Measurements from ENCODE around the gene IL1RN.
A peak's percentile ranks its signal among the peaks of the same experiment; 100 is the strongest.

Gene IL1RN

DNA sequence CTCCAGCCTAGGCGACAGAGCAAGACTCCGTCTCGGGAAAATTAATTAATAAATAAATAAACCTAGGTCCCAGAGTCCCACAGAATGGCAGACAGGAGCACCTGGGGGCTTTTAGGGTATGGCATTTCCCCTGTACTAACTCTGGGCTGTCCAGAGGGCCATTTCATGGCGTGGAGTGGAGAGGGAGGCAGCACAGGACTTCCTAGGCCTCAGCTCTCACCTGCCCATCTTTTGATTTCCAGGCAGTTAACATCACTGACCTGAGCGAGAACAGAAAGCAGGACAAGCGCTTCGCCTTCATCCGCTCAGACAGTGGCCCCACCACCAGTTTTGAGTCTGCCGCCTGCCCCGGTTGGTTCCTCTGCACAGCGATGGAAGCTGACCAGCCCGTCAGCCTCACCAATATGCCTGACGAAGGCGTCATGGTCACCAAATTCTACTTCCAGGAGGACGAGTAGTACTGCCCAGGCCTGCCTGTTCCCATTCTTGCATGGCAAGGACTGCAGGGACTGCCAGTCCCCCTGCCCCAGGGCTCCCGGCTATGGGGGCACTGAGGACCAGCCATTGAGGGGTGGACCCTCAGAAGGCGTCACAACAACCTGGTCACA, 5.1 kb downstream of the IL1RN start:
- POLR2A ChIA-PET = no interaction called here
- CTCF ChIA-PET = interaction anchor here (1.3 kb wide), 1 partner anchor 238 kb away, joined by 4 read pairs; no protein-coding TSS in a partner anchor
- TF ChIP-seq, protein P1, sequence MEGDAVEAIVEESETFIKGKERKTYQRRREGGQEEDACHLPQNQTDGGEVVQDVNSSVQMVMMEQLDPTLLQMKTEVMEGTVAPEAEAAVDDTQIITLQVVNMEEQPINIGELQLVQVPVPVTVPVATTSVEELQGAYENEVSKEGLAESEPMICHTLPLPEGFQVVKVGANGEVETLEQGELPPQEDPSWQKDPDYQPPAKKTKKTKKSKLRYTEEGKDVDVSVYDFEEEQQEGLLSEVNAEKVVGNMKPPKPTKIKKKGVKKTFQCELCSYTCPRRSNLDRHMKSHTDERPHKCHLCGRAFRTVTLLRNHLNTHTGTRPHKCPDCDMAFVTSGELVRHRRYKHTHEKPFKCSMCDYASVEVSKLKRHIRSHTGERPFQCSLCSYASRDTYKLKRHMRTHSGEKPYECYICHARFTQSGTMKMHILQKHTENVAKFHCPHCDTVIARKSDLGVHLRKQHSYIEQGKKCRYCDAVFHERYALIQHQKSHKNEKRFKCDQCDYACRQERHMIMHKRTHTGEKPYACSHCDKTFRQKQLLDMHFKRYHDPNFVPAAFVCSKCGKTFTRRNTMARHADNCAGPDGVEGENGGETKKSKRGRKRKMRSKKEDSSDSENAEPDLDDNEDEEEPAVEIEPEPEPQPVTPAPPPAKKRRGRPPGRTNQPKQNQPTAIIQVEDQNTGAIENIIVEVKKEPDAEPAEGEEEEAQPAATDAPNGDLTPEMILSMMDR (IDR thresholded peaks at IDR 0.05; ENCODE audit: control extremely low read depth, extremely low read depth, low read depth, missing control alignments) = no peak
- DNase-seq (ENCODE audit: extremely low spot score) = no peak

- CTCF ChIA-PET = interaction anchor here (1.3 to 10.6 kb wide), 6 partner anchors 12 to 256 kb away, joined by 4 to 162 read pairs (median 59); partner anchors contain the start of gene PSD4
- POLR2A ChIA-PET = no interaction called here
- DNase-seq (ENCODE audit: extremely low spot score) = no peak
- TF ChIP-seq, protein P1 (IDR thresholded peaks at IDR 0.05; ENCODE audit: control extremely low read depth, extremely low read depth, low read depth, missing control alignments) = no peak
These were observed 6.6 kb downstream of the IL1RN start for GRCh38 chr2:113133704-113134598.

DNA sequence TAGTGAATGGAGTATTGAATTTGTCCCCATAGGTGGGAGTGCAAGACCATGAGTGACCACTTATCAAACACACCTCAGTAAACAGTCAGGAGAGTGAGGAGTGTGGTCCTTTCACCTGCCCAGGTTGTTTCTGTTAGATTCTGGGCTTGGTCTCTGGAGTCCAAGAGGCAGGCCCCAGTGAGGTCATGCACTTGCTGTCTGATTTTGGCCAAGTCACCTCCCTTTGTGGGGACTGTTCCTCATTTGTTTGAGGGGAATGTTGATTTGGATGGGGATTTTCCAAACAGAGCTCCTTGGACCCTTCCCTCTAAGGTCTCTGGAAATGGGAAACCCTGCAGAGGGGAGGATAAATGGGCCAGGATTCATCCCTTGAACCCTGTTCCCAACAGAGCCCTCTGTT, 7.3 kb downstream of the IL1RN start:
- ChIA-PET POLR2A (no interaction called here), CTCF (interaction anchor here (1.0 to 10.6 kb wide), 6 partner anchors 13 to 255 kb away, joined by 4 to 162 read pairs (median 100); partner anchors contain the start of gene PSD4)
- TF ChIP-seq, protein P1 (IDR thresholded peaks at IDR 0.05; ENCODE audit: control extremely low read depth, extremely low read depth, low read depth, missing control alignments) = no peak
- no peak for DNase-seq (ENCODE audit: extremely low spot score)

DNA sequence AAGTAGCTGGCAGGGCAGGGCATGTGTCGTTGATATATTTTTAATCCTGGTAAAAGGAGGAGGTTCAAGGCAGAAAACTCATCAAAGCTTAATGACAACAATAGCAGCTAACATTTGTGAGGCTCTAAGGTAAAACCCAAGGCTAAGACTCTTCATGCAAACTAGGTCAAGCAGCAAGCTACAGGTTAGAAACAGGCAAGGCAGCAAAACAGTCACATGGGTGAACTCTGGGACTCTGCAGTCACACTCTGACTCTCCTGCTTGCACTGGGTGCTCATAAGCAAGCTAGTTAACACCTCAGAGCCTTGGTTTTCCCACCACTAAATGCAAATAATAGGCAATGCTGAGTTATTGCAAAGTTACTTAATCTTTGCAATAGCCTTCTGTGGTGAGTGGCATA, 7.9 kb downstream of the IL1RN start:
- TF ChIP-seq, protein P1 (IDR thresholded peaks at IDR 0.05; ENCODE audit: control extremely low read depth, extremely low read depth, low read depth, missing control alignments) = no peak
- no peak for DNase-seq (ENCODE audit: extremely low spot score)
- ChIA-PET CTCF (interaction anchor here (0.9 to 10.6 kb wide), 12 partner anchors 10 to 254 kb away, joined by 3 to 162 read pairs (median 54); partner anchors contain the start of gene PSD4), POLR2A (no interaction called here)

GRCh38 chr2:113136828-113137775, 9.7 kb downstream of the IL1RN start:
- TF ChIP-seq, protein P1 (IDR thresholded peaks at IDR 0.05; ENCODE audit: control extremely low read depth, extremely low read depth, low read depth, missing control alignments) = peak; percentile 66
- ChIA-PET POLR2A (no interaction called here), CTCF (interaction anchor here (0.6 to 10.6 kb wide), 51 partner anchors 8 to 263 kb away, joined by 3 to 162 read pairs (median 5); partner anchors contain the start of genes IL1F10 and PSD4)
- DNase-seq (ENCODE audit: extremely low spot score) = peak; percentile 53
